Keratinocyte (primary cell): ENCODE results near the gene PDCD4. TPM values are rescaled to one million over a fixed set of nuclear protein-coding genes. Genes with fewer than 3 reads are reported as not detected.
"Not testable (repeated sequence)": the region's sequence is repeated elsewhere in the genome, so short reads cannot be mapped to it uniquely, and the experiment has no call there.

ENCODE experiments used
- DNase-seq: peaks from one replicate; pipeline ENCODE4 v3.0.0-alpha.2; 2011; ENCODE audit warnings: low read depth, missing footprints, low spot score
- FAIRE-seq: peaks from 2 replicates; lab custom pipeline; 2011; peaks lifted over from hg19 to GRCh38; lab: Jason Lieb, UNC
- H2AFZ ChIP-seq: 2 replicates; pipeline ENCODE4 v1.6.0; 2012; ENCODE audit warnings: low read length, control low read depth, inconsistent platforms; ENCODE audit not compliant: control insufficient read depth
- H3K27ac ChIP-seq: 2 replicates; pipeline ENCODE4 v1.5.1; 2011; ENCODE audit warnings: low read length; ENCODE audit not compliant: control insufficient read depth, insufficient read depth
- H3K27me3 ChIP-seq: 3 replicates; pipeline ENCODE4 v1.6.0; 2011; ENCODE audit warnings: low read length; ENCODE audit not compliant: control insufficient read depth, insufficient read depth; ENCODE audit errors: extremely low read depth
- H3K36me3 ChIP-seq, 2 experiments: 2 replicates in 1 of 2; 3 replicates in 1 of 2; pipeline ENCODE4 v1.5.1; 2011; ENCODE audit warnings: low read length in 2 of 2, mild to moderate bottlenecking in 1 of 2; ENCODE audit not compliant: control insufficient read depth in 2 of 2, insufficient read depth in 2 of 2; ENCODE audit errors: extremely low read depth in 1 of 2
- H3K4me1 ChIP-seq: 3 replicates; pipeline ENCODE4 v1.5.1; 2011; ENCODE audit warnings: low read length; ENCODE audit not compliant: control insufficient read depth, insufficient read depth; ENCODE audit errors: extremely low read depth
- H3K4me2 ChIP-seq: 3 replicates; pipeline ENCODE4 v1.6.0; 2011; ENCODE audit warnings: low read depth, low read length; ENCODE audit not compliant: control insufficient read depth, insufficient read depth; ENCODE audit errors: extremely low read depth
- H3K4me3 ChIP-seq, 3 experiments: fragments of 200-600 bp in 1 of 3; sonication (generic) in 1 of 3; 2 replicates in 2 of 3; 3 replicates in 1 of 3; pipeline ENCODE4 v1.5.1; 2011 to 2016; ENCODE audit warnings: low read length in 3 of 3, mild to moderate bottlenecking in 3 of 3, control low read depth in 2 of 3, inconsistent platforms in 1 of 3, low read depth in 1 of 3, mixed read lengths in 1 of 3, mixed run types in 1 of 3, moderate library complexity in 1 of 3; ENCODE audit not compliant: control insufficient read depth in 2 of 3, insufficient read depth in 2 of 3; ENCODE audit errors: extremely low read depth in 1 of 3
- H3K79me2 ChIP-seq: 2 replicates; pipeline ENCODE4 v1.6.0; 2012; ENCODE audit warnings: low read length; ENCODE audit not compliant: control insufficient read depth, insufficient read depth
- H3K9ac ChIP-seq: 3 replicates; pipeline ENCODE4 v1.6.0; 2011; ENCODE audit warnings: low read length; ENCODE audit not compliant: control insufficient read depth, insufficient read depth; ENCODE audit errors: extremely low read depth
- H3K9me1 ChIP-seq: 3 replicates; pipeline ENCODE4 v1.6.0; 2011; ENCODE audit warnings: low read length; ENCODE audit not compliant: control insufficient read depth, insufficient read depth; ENCODE audit errors: extremely low read depth
- H3K9me3 ChIP-seq: 2 replicates; pipeline ENCODE4 v1.5.1; 2012; ENCODE audit warnings: low read depth, low read length; ENCODE audit not compliant: control insufficient read depth
- H4K20me1 ChIP-seq: 3 replicates; pipeline ENCODE4 v1.6.0; 2011; ENCODE audit warnings: low read length; ENCODE audit not compliant: control insufficient read depth, insufficient read depth; ENCODE audit errors: extremely low read depth
- EZH2 ChIP-seq: IDR thresholded peaks from one replicate; pipeline ENCODE4 v1.6.1; 2012; ENCODE audit warnings: inconsistent platforms, mild to moderate bottlenecking, low read length, moderate library complexity
- dilution Hi-C: fragments of 300-500 bp; cut with MboI; formaldehyde crosslinking; loops from one replicate; pipeline ENCODE4 v1.7.0; 2020; ENCODE audit warnings: low sequenced_read_pairs; ENCODE audit not compliant: extremely low pct_ligation_motif_present
- polyA plus RNA-seq, 5 experiments: library from polyadenylated mRNA; depleted of rRNA in 3 of 5; stranded (reverse) in 3 of 5; stranded (forward) in 1 of 5; unstranded in 1 of 5; fragments of >200 nt; gene quantifications; 1 replicate in 1 of 5; 2 replicates in 3 of 5; 3 replicates in 1 of 5; pipeline versions ENCODE4 v1.2.1 to v1.2.3, GENCODE V29; 2011 to 2012; ENCODE audit warnings: missing spikeins in 2 of 5, low read depth in 1 of 5, low replicate concordance in 1 of 5
- TF ChIP-seq, protein P1 (sequence below), 3 experiments: IDR thresholded peaks in 1 of 3; conservative IDR thresholded peaks in 1 of 3; optimal IDR thresholded peaks in 1 of 3; 2 replicates in 2 of 3; 3 replicates in 1 of 3; pipeline versions ENCODE3 to v1.5.1; 2011; ENCODE audit warnings: low read length in 3 of 3, mild to moderate bottlenecking in 3 of 3, moderate library complexity in 2 of 3, control low read depth in 1 of 3, inconsistent platforms in 1 of 3; ENCODE audit not compliant: insufficient read depth in 2 of 3; ENCODE audit errors: extremely low read depth in 1 of 3

Gene PDCD4
- polyA plus RNA-seq, 1 donor (not counting 4 experiments of a cell fraction or from before 2014, with no cell fraction given), result 146 TPM

DNA sequence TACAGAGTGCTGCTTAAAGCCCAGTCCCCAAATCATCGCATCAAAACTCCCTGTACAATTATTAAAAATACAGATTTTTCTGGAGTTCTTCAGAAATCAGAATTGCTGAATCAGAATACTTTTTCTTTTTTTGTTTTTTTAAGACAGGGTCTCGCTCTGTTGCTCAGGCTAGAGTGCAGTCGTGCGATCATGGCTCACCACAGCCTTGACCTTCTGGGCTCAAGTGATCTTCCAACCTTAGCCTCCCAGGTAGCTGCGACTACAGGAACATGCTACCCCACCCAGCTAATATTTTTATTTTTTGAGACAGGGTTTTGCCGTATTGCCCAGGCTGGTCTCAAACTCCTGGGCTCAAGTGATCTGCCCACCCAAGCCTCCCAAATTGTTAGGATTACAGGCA is 43.3 kb downstream of the PDCD4 start:
- Histone ChIP-seq H3K9ac (no peak overlapping the region), H2AFZ (no peak overlapping the region), H3K27me3 (no peaks in the 10 kb centered on the region), H3K9me3 (no peaks in the 10 kb centered on the region), H3K79me2 (peaks cover 2% of the 10 kb centered on the region), H3K4me1 (peaks cover 12% of the 10 kb centered on the region), H4K20me1 (no peaks in the 10 kb centered on the region), H3K4me3 (no peak overlapping the region), H3K9me1 (no peaks in the 10 kb centered on the region), H3K36me3 (peaks cover 0 to 2% of the 10 kb centered on the region in 2 experiments), H3K27ac (no peak overlapping the region), H3K4me2 (no peak overlapping the region)
- FAIRE-seq (no peak), DNase-seq (no peak)
- dilution Hi-C loops, result no loop called here
- TF ChIP-seq, protein P1, sequence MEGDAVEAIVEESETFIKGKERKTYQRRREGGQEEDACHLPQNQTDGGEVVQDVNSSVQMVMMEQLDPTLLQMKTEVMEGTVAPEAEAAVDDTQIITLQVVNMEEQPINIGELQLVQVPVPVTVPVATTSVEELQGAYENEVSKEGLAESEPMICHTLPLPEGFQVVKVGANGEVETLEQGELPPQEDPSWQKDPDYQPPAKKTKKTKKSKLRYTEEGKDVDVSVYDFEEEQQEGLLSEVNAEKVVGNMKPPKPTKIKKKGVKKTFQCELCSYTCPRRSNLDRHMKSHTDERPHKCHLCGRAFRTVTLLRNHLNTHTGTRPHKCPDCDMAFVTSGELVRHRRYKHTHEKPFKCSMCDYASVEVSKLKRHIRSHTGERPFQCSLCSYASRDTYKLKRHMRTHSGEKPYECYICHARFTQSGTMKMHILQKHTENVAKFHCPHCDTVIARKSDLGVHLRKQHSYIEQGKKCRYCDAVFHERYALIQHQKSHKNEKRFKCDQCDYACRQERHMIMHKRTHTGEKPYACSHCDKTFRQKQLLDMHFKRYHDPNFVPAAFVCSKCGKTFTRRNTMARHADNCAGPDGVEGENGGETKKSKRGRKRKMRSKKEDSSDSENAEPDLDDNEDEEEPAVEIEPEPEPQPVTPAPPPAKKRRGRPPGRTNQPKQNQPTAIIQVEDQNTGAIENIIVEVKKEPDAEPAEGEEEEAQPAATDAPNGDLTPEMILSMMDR (optimal IDR thresholded peaks at IDR 0.05 in 1 of 3, IDR thresholded peaks at IDR 0.05 in 1 of 3, conservative IDR thresholded peaks at IDR 0.05 in 1 of 3; ENCODE audit: extremely low read depth in 1 of 3, insufficient read depth in 2 of 3, low read length in 3 of 3), result no peak
- no peak for TF ChIP-seq EZH2

DNA sequence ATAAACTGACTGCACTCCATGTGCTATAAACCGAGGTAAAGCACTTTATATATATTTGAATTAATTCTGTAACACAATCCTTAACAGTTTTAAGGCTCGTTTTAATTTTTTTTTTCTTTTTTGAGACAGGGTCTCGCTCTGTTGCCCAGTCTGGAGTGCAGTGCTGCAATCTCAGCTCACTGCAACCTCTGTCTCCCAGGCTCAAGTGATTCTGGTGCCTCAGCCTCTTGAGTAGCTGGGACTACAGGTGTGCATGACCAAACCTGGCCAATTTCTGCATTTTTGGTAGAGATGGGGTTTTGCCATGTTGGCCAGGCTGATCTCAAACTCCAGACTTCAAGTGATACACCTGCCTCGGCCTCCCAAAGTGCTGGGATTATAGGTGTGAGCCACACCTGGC is 43.9 kb downstream of the PDCD4 start:
- H3K27me3 ChIP-seq, dilution Hi-C loops, H4K20me1 ChIP-seq, DNase-seq, FAIRE-seq, H3K27ac ChIP-seq, H3K9ac ChIP-seq, H3K36me3 ChIP-seq, H3K9me1 ChIP-seq, H2AFZ ChIP-seq, H3K4me3 ChIP-seq, H3K79me2 ChIP-seq, H3K9me3 ChIP-seq, H3K4me2 ChIP-seq: not testable (repeated sequence)
- peaks cover 12% of the 10 kb centered on the region for H3K4me1 ChIP-seq
